Tibial artery (tissue), 4 donors: ENCODE data around the gene CPZ.

Experiments used
- DNase-seq, 2 donors: peaks; one replicate each; pipeline ENCODE4 v3.0.0-alpha.2; 2019
- H3K27ac ChIP-seq, 2 donors: fragments of 200-600 bp; sonication (generic) in 1 of 2; 1 replicate in 1 of 2; 2 replicates in 1 of 2; pipeline ENCODE4 v1.5.1; 2018 to 2019; ENCODE audit warnings: mild to moderate bottlenecking in 1 of 2
- H3K27me3 ChIP-seq, 2 donors: fragments of 200-600 bp; sonication (generic) in 1 of 2; one replicate each; pipeline versions ENCODE4 v1.5.1 to v1.6.0; 2016 to 2019
- H3K36me3 ChIP-seq, 3 donors: fragments of 200-600 bp; sonication (generic) in 2 of 3; one replicate each; pipeline ENCODE4 v1.5.1; 2016 to 2019; ENCODE audit warnings: mild to moderate bottlenecking in 2 of 3
- H3K4me1 ChIP-seq, 4 donors: fragments of 200-600 bp; sonication (generic) in 2 of 4; 1 replicate in 3 of 4; 2 replicates in 1 of 4; pipeline ENCODE4 v1.5.1; 2016 to 2019
- H3K4me3 ChIP-seq, 2 donors: fragments of 200-600 bp; sonication (generic) in 1 of 2; 1 replicate in 1 of 2; 2 replicates in 1 of 2; pipeline ENCODE4 v1.5.1; 2018 to 2019; ENCODE audit warnings: mild to moderate bottlenecking in 2 of 2
- H3K9me3 ChIP-seq, 3 donors: fragments of 200-600 bp; sonication (generic) in 1 of 3; one replicate each; pipeline ENCODE4 v1.5.1; 2016 to 2019
- intact Hi-C: fragments of 100-400 bp; cut with DNase I; formaldehyde crosslinking; loops from one replicate; pipeline ENCODE4 v1.15.0; 2023; ENCODE audit warnings: low total_unique reads
- TF ChIP-seq, protein P1 (sequence below), 2 experiments: fragments of 200-600 bp in 1 of 2; fragments of 450-650 bp in 1 of 2; IDR thresholded peaks; one replicate each; pipeline ENCODE4 v1.5.1; 2017 to 2019; ENCODE audit warnings: antibody characterized with exemption in 2 of 2, mild to moderate bottlenecking in 1 of 2, moderate library complexity in 1 of 2

CPZ gene

DNA sequence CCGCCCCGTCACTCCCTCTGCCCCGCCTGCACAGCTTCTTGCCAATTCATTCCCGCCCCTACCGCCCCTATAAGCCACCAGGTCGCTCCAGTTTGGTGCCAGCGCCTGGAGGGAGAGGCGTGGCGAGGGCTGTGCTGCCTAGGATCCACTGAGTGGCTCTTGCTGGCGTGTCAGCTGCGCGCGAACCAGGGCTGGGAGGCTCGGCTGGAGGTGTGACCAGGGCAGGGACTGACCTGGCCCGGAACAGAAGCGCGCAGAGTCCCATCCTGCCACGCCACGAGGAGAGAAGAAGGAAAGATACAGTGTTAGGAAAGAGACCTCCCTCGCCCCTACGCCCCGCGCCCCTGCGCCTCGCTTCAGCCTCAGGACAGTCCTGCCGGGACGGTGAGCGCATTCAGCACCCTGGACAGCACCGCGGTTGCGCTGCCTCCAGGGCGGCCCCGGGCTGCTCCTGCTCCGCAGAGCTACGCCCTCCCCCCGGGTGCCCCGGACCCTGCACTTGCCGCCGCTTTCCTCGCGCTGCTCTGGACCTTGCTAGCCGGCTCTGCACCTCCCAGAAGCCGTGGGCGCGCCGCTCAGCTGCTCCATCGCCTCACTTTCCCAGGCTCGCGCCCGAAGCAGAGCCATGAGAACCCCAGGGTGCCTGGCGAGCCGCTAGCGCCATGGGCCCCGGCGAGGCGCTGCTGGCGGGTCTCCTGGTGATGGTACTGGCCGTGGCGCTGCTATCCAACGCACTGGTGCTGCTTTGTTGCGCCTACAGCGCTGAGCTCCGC, 12.1 kb upstream of the CPZ start, which contains the start of gene GPR78:
Gene GPR78 (plus strand): TSS at position 72 of the 773 bp plus-strand sequence. CDS start 591 bp downstream, at position 663.
- peaks cover 0 to 78% of the 10 kb centered on the region in 2 donors for H3K27me3 ChIP-seq
- H3K4me3 ChIP-seq: no peak within 1 kb of the TSS
- TF ChIP-seq, protein P1, sequence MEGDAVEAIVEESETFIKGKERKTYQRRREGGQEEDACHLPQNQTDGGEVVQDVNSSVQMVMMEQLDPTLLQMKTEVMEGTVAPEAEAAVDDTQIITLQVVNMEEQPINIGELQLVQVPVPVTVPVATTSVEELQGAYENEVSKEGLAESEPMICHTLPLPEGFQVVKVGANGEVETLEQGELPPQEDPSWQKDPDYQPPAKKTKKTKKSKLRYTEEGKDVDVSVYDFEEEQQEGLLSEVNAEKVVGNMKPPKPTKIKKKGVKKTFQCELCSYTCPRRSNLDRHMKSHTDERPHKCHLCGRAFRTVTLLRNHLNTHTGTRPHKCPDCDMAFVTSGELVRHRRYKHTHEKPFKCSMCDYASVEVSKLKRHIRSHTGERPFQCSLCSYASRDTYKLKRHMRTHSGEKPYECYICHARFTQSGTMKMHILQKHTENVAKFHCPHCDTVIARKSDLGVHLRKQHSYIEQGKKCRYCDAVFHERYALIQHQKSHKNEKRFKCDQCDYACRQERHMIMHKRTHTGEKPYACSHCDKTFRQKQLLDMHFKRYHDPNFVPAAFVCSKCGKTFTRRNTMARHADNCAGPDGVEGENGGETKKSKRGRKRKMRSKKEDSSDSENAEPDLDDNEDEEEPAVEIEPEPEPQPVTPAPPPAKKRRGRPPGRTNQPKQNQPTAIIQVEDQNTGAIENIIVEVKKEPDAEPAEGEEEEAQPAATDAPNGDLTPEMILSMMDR (IDR thresholded peaks at IDR 0.05): no peak
- H3K9me3 ChIP-seq: no peaks in the 10 kb centered on the region
- no peaks in the 10 kb centered on the region for H3K36me3 ChIP-seq
- no peak within 1 kb of the TSS for H3K27ac ChIP-seq
- DNase-seq: peak in 1 of 2 donors; percentile 58
- intact Hi-C loops: no loop called here
- peaks cover 0 to 12% (median 0%) of the 10 kb centered on the region in 4 donors for H3K4me1 ChIP-seq

DNA sequence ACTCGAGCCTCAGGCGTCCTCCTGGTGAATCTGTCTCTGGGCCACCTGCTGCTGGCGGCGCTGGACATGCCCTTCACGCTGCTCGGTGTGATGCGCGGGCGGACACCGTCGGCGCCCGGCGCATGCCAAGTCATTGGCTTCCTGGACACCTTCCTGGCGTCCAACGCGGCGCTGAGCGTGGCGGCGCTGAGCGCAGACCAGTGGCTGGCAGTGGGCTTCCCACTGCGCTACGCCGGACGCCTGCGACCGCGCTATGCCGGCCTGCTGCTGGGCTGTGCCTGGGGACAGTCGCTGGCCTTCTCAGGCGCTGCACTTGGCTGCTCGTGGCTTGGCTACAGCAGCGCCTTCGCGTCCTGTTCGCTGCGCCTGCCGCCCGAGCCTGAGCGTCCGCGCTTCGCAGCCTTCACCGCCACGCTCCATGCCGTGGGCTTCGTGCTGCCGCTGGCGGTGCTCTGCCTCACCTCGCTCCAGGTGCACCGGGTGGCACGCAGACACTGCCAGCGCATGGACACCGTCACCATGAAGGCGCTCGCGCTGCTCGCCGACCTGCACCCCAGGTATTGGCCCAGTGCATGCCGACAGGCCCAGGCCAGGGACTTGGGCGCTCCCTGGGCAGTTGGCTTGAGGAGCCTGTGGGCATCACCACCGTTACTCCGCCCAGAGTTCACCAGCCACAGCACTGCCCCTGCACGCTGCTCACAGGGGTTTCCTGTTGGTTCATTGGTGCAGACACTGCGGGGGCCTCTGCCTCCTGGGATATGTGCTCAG, 11.3 kb upstream of the CPZ start:
- H3K4me1 ChIP-seq: peaks cover 0 to 12% (median 0%) of the 10 kb centered on the region in 4 donors
- peaks cover 0 to 85% of the 10 kb centered on the region in 2 donors for H3K27me3 ChIP-seq
- intact Hi-C loops: no loop called here
- no peaks in the 10 kb centered on the region for H3K9me3 ChIP-seq
- no peak overlapping the region for H3K4me3 ChIP-seq
- TF ChIP-seq, protein P1 (IDR thresholded peaks at IDR 0.05): no peak
- peak in 1 of 2 donors; percentile 53 for DNase-seq
- H3K36me3 ChIP-seq: no peaks in the 10 kb centered on the region
- H3K27ac ChIP-seq: no peak overlapping the region

GRCh38 chr4:8582016-8582415, 10.5 kb upstream of the CPZ start:
- H3K4me3 ChIP-seq: no peak overlapping the region
- H3K36me3 ChIP-seq: no peaks in the 10 kb centered on the region
- TF ChIP-seq, protein P1 (IDR thresholded peaks at IDR 0.05): no peak
- no peaks in the 10 kb centered on the region for H3K9me3 ChIP-seq
- DNase-seq: no peak
- H3K27me3 ChIP-seq: peaks cover 0 to 92% of the 10 kb centered on the region in 2 donors
- no peak overlapping the region for H3K27ac ChIP-seq
- H3K4me1 ChIP-seq: peaks cover 0 to 12% (median 0%) of the 10 kb centered on the region in 4 donors
- intact Hi-C loops: no loop called here

- H3K4me1 ChIP-seq: peaks cover 0 to 12% (median 0%) of the 10 kb centered on the region in 4 donors
- no peak overlapping the region for H3K27ac ChIP-seq
- TF ChIP-seq, protein P1 (IDR thresholded peaks at IDR 0.05): no peak
- peaks cover 0 to 95% of the 10 kb centered on the region in 2 donors for H3K27me3 ChIP-seq
- no peak overlapping the region for H3K4me3 ChIP-seq
- H3K36me3 ChIP-seq: no peaks in the 10 kb centered on the region
- no peaks in the 10 kb centered on the region for H3K9me3 ChIP-seq
- peak in 1 of 2 donors; percentile 35 for DNase-seq
- intact Hi-C loops: no loop called here
Measured at GRCh38 chr4:8582436-8582835, 10.1 kb upstream of the CPZ start.

DNA sequence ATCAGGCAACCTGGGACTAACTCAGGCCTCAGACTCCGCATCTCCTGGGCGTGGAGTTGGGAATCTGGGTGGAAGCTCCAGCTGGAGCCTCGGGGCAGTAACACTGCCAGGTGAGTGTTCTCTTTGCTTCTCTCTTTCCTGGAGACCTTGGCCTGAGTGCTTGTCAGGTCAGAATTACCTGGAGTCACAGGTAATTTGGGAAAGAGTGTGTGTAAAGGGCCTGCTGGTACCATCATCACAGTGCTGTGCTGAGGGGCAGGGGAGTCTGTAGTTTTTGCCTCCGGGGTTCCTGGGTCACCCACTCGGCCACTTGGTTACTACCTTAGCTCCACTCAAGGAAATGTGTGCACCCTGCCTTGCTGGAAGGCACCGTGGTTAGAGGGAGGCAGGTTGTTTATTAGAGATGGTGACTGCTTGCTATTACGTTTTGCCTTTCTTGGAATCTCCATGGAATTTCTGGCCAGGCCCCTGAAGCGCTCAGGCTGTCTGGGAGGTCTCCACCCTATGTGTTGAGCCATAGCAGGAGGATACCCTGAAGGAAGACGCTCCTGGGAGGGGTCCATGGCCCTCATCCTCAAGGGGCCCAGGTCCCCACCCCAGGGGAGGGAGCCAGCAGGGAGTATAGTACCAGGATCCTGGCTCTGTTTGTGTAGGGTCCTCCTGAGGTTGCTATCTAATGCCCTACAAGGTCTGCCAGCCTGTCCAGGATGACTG, 9.5 kb upstream of the CPZ start:
- Histone ChIP-seq H3K4me1 (peaks cover 0 to 12% (median 0%) of the 10 kb centered on the region in 4 donors), H3K36me3 (no peaks in the 10 kb centered on the region), H3K27ac (no peak overlapping the region), H3K9me3 (no peaks in the 10 kb centered on the region), H3K4me3 (no peak overlapping the region), H3K27me3 (peaks cover 0 to 98% of the 10 kb centered on the region in 2 donors)
- intact Hi-C loops: no loop called here
- peak in 1 of 2 donors; percentile 37 for DNase-seq
- TF ChIP-seq, protein P1 (IDR thresholded peaks at IDR 0.05): no peak
